Activated naive CD4-positive, alpha-beta T cell treated with anti-CD3 and anti-CD28 coated beads for 36 hours (primary cell): ENCODE measurements around the gene CD248. TPM values are rescaled to one million over a fixed set of nuclear protein-coding genes. Genes with fewer than 3 reads are reported as not detected.
A peak's percentile ranks its signal among the peaks of the same experiment; 100 is the strongest.
"Not testable (repeated sequence)": the region's sequence is repeated elsewhere in the genome, so short reads cannot be mapped to it uniquely, and the experiment has no call there.

Source experiments
- CTCF ChIA-PET: fragments of 350-600 bp; sonication (Branson Sonifier 250); formaldehyde crosslinking; loops from one replicate; lab custom pipeline; 2021; ENCODE audit warnings: antibody characterized with exemption; lab: Charles Lee
- DNase-seq: peaks from one replicate; pipeline ENCODE4 v3.0.0-alpha.2; 2020
- H3K27ac Mint-ChIP-seq: one replicate; pipeline ENCODE4 v1.8.0; 2021; ENCODE audit warnings: mild to moderate bottlenecking, mixed read lengths
- H3K27me3 Mint-ChIP-seq: one replicate; pipeline ENCODE4 v1.8.0; 2021; ENCODE audit warnings: low read depth, mixed read lengths
- H3K36me3 Mint-ChIP-seq: one replicate; pipeline ENCODE4 v1.8.0; 2021; ENCODE audit warnings: low read depth, mixed read lengths
- H3K4me1 Mint-ChIP-seq: one replicate; pipeline ENCODE4 v1.8.0; 2021; ENCODE audit warnings: low read depth, mixed read lengths
- H3K4me3 Mint-ChIP-seq: one replicate; pipeline ENCODE4 v1.8.0; 2021; ENCODE audit warnings: mild to moderate bottlenecking, moderate library complexity, mixed read lengths
- H3K9me3 Mint-ChIP-seq: one replicate; pipeline ENCODE4 v1.8.0; 2021; ENCODE audit warnings: mixed read lengths
- intact Hi-C: fragments of 100-400 bp; cut with micrococcal nuclease; formaldehyde crosslinking; loops from one replicate; pipeline ENCODE4 v1.15.1; 2023
- total RNA-seq, 2 experiments: library from RNA; stranded (reverse); gene quantifications; one replicate each; pipeline ENCODE4 v1.2.3, GENCODE V29; 2021

Gene CD248
- total RNA-seq, 2 experiments from 2014 or later: 0.15 to 0.26 TPM

DNA sequence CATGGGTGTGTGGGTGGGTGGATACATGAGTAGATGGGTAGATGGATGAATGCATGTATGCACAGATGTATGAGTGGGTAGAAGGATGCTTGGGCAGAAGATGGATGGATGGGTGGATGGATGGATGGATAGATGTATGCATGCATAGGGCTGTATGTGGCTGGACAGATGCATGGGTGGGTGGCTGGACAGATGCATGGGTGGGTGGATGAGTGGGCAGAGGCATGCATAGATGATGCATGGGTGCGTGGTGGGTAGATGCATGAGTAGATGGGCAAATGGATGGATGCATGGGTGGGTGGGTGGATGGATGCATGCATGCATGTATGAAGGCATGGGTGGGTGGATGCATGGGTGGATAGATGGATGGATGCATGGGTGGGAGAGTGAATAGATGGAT is 6.8 kb upstream of the CD248 start:
- CTCF ChIA-PET: interaction anchor here (1.3 kb wide), 1 partner anchor 12 kb away, joined by 6 read pairs; no protein-coding TSS in a partner anchor
- Mint-ChIP-seq H3K36me3 (no peaks in the 10 kb centered on the region), H3K4me1 (peaks cover 54% of the 10 kb centered on the region), H3K27ac (no peak overlapping the region), H3K9me3 (peaks cover 10% of the 10 kb centered on the region), H3K4me3 (no peak overlapping the region), H3K27me3 (no peaks in the 10 kb centered on the region)
- no peak for DNase-seq
- intact Hi-C loops: no loop called here

DNA sequence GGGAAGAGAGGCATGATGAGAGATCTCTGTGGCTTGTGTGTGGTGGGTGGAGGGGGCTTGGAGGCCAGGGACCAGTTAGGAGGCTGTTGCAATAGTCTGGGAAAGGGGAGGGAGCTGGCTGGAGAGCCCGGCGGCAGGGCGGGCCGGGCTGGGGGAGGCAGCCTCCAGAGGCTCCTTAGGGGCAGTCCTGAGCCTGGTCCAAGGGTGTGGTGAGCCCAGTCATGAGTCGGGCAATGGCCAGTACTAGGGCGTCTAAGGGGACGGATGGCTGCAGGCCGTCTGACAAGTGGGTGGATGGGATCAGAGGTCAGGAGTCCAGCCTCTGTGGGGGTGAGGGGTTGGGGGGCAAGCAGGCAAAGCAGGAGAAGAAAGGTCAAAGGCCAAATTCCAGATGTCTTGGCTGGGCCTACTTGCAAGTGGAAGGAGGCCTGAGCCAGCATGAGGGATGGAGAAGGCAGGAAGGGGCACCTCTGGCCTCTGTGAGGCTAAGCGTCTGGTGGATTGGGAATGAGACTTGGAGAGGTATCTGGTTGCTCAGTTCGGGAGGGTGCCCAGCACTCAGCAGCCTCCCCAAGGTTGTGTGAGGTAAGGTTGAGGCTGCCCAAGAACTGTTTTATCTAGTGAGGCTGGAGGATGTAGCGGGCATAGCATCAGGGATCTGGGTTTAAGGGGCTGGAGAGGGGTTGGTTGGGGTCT is 6.0 kb upstream of the CD248 start:
- peaks cover 10% of the 10 kb centered on the region for H3K9me3 Mint-ChIP-seq
- H3K27ac Mint-ChIP-seq: no peak overlapping the region
- no peaks in the 10 kb centered on the region for H3K27me3 Mint-ChIP-seq
- CTCF ChIA-PET: interaction anchor here (2.0 kb wide), 1 partner anchor 11 kb away, joined by 14 read pairs; no protein-coding TSS in a partner anchor
- DNase-seq: no peak
- no peaks in the 10 kb centered on the region for H3K36me3 Mint-ChIP-seq
- intact Hi-C loops: no loop called here
- H3K4me1 Mint-ChIP-seq: peaks cover 54% of the 10 kb centered on the region
- no peak overlapping the region for H3K4me3 Mint-ChIP-seq

- intact Hi-C loops: no loop called here
- H3K4me3 Mint-ChIP-seq: no peak overlapping the region
- DNase-seq: no peak
- H3K9me3 Mint-ChIP-seq: peaks cover 10% of the 10 kb centered on the region
- H3K4me1 Mint-ChIP-seq: peaks cover 52% of the 10 kb centered on the region
- no peaks in the 10 kb centered on the region for H3K36me3 Mint-ChIP-seq
- CTCF ChIA-PET: interaction anchor here (0.5 to 2.0 kb wide), 2 partner anchors 9 to 1046 kb away, joined by 3 to 14 read pairs; no protein-coding TSS in a partner anchor
- H3K27me3 Mint-ChIP-seq: no peaks in the 10 kb centered on the region
- H3K27ac Mint-ChIP-seq: no peak overlapping the region
Measured at GRCh38 chr11:66321606-66322005, 4.8 kb upstream of the CD248 start.

DNA sequence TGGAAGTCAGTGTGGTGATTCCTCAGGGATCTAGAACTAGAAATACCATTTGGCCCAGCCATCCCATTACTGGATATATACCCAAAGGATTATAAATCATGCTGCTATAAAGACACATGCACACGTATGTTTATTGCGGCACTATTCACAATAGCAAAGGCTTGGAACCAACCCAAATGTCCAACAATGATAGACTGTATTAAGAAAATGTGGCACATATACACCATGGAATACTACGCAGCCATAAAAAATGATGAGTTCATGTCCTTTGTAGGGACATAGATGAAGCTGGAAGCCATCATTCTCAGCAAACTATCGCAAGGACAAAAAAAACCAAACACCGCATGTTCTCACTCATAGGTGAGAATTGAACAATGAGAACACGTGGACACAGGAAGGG is 3.9 kb upstream of the CD248 start:
- DNase-seq, H3K27me3 Mint-ChIP-seq, intact Hi-C loops, H3K4me3 Mint-ChIP-seq, CTCF ChIA-PET, H3K36me3 Mint-ChIP-seq, H3K27ac Mint-ChIP-seq: not testable (repeated sequence)
- H3K9me3 Mint-ChIP-seq: peaks cover 10% of the 10 kb centered on the region
- H3K4me1 Mint-ChIP-seq: peaks cover 51% of the 10 kb centered on the region

- H3K36me3 Mint-ChIP-seq, CTCF ChIA-PET, H3K27me3 Mint-ChIP-seq, intact Hi-C loops, H3K27ac Mint-ChIP-seq, DNase-seq, H3K4me3 Mint-ChIP-seq: not testable (repeated sequence)
- Mint-ChIP-seq H3K9me3 (peaks cover 10% of the 10 kb centered on the region), H3K4me1 (peaks cover 55% of the 10 kb centered on the region)
Measured at GRCh38 chr11:66320289-66320688, 3.4 kb upstream of the CD248 start.

DNA sequence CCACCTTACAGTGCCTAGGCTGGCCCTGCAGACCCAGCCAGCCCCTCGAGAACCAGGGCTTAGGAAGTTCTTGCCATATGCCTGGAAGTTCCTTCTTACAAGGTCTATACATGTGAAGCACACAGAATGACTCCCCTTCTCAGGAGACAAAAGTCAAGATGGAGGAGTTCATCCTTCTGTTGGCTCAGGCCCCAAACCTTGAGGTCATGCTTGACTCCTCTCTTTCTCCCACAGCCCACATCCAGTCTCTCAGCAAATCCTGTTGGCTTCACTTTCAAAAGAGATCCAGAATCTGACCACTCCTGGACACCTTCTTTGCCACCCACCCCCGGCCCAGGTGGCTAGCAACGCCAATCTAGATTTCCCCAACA is 1.7 kb upstream of the CD248 start:
- H3K4me1 Mint-ChIP-seq: peaks cover 62% of the 10 kb centered on the region
- intact Hi-C loops: loop anchor here (1.0 kb wide), 1 partner anchor 8 kb away; no protein-coding TSS in a partner anchor

DNA sequence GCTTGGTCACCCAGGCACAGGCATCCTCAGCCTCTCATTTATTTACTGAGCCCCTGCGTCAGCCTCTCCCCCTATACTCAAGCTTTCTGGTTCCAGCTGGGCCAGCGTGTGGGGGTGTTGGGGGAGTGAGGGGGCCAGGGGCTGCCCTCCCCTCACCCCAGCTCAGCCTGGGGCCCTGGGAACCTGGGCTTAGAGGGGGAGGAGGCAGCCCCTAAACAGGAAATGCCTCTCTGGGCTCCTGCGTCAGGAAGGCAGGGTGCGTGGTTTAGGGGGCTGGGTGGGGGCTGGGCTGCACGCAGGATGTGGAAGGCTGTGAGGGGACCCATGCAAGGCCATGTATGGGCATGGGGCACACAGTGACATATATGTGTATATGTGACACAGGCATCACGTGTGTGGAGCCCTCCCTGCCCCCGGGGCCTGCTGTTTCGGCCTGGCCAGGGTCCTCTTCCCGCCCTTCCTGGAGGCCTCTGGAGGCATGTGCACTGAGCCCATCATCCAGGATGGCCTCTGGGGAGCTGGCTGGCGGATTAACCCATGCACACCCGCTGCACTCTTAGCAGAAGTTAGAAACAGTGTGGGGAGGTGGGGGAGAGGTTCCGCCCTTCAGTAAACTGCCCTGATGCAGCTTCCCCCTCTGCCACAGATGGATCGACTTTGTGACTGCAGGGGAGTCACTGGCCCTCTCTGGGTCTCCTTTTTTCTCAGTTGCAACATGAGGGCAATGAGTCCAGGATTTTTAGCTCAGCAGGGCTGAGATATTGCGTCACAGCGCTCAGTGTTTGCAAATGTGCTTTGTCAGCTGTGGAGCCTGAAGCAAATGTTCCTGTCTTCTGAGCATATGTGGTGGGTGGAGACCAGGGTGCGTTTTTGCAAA is 1.1 kb upstream of the CD248 start:
- Mint-ChIP-seq H3K9me3 (peaks cover 10% of the 10 kb centered on the region), H3K4me3 (peak overlapping the region; percentile 53), H3K4me1 (peaks cover 66% of the 10 kb centered on the region), H3K36me3 (no peaks in the 10 kb centered on the region), H3K27ac (peak overlapping the region; percentile 93), H3K27me3 (no peaks in the 10 kb centered on the region)
- DNase-seq: peak; percentile 71
- intact Hi-C loops: loop anchor here (1.0 kb wide), 1 partner anchor 8 kb away; no protein-coding TSS in a partner anchor
- CTCF ChIA-PET: interaction anchor here (1.0 to 1.3 kb wide), 3 partner anchors 9 to 27 kb away, joined by 3 to 5 read pairs (median 4); partner anchors contain the start of gene BRMS1

More for the DNA sequence above, 1.7 kb upstream of the CD248 start:
- H3K27ac Mint-ChIP-seq: peak overlapping the region; percentile 93
- H3K9me3 Mint-ChIP-seq: peaks cover 10% of the 10 kb centered on the region
- no peaks in the 10 kb centered on the region for H3K36me3 Mint-ChIP-seq
- CTCF ChIA-PET: interaction anchor here (1.0 to 1.3 kb wide), 2 partner anchors 8 to 26 kb away, joined by 3 to 5 read pairs; partner anchors contain the start of gene BRMS1
- no peak overlapping the region for H3K4me3 Mint-ChIP-seq
- DNase-seq: no peak
- H3K27me3 Mint-ChIP-seq: no peaks in the 10 kb centered on the region

- peak; percentile 56 for DNase-seq
- H3K27ac Mint-ChIP-seq: peak overlapping the region; percentile 93
- no peaks in the 10 kb centered on the region for H3K27me3 Mint-ChIP-seq
- H3K4me3 Mint-ChIP-seq: peak overlapping the region; percentile 53
- intact Hi-C loops: no loop called here
- H3K4me1 Mint-ChIP-seq: peaks cover 65% of the 10 kb centered on the region
- H3K9me3 Mint-ChIP-seq: peaks cover 10% of the 10 kb centered on the region
- CTCF ChIA-PET: interaction anchor here (0.6 to 1.8 kb wide), 5 partner anchors 12 to 113 kb away, joined by 3 to 4 read pairs (median 3); partner anchors contain the start of gene BRMS1
- H3K36me3 Mint-ChIP-seq: no peaks in the 10 kb centered on the region
Measured at GRCh38 chr11:66317322-66317722, 478 bp upstream of the CD248 start.

- H3K9me3 Mint-ChIP-seq: peaks cover 10% of the 10 kb centered on the region
- intact Hi-C loops: no loop called here
- no peaks in the 10 kb centered on the region for H3K27me3 Mint-ChIP-seq
- peaks cover 65% of the 10 kb centered on the region for H3K4me1 Mint-ChIP-seq
- CTCF ChIA-PET: interaction anchor here (1.3 to 1.8 kb wide), 2 partner anchors 13 to 73 kb away, joined by 3 to 4 read pairs; no protein-coding TSS in a partner anchor
- no peak overlapping the region for H3K27ac Mint-ChIP-seq
- no peaks in the 10 kb centered on the region for H3K36me3 Mint-ChIP-seq
- H3K4me3 Mint-ChIP-seq: no peak overlapping the region
- DNase-seq: no peak
Measured at GRCh38 chr11:66315921-66316811, 678 bp downstream of the CD248 start.

DNA sequence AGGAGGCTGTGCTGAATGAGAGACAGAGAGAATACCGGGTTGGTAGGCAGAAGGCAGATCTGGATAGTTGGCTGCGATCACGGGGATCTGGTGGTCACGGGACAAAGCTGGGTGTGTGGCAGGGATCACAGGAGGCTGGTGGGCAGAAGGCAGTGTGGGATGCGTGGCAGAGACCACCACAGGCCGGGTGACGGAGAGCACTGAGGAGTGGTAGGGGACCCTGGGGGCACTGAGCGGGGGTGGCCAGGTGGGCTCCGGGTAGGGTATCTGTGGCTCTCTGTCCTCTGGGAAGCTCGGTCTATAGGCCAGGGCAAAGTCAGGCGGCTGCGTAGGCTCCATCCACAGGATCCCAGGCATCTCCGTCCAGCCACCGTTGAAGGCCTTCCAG is 1.4 kb downstream of the CD248 start:
- no peak for DNase-seq
- peaks cover 65% of the 10 kb centered on the region for H3K4me1 Mint-ChIP-seq
- H3K4me3 Mint-ChIP-seq: no peak overlapping the region
- H3K36me3 Mint-ChIP-seq: no peaks in the 10 kb centered on the region
- no peak overlapping the region for H3K27ac Mint-ChIP-seq
- H3K9me3 Mint-ChIP-seq: peaks cover 10% of the 10 kb centered on the region
- CTCF ChIA-PET: interaction anchor here (1.8 kb wide), 1 partner anchor 74 kb away, joined by 3 read pairs; no protein-coding TSS in a partner anchor
- intact Hi-C loops: no loop called here
- H3K27me3 Mint-ChIP-seq: no peaks in the 10 kb centered on the region
